ENCODE measurements around the gene ZNF157.
"Not testable (repeated sequence)": the region's sequence is repeated elsewhere in the genome, so short reads cannot be mapped to it uniquely, and the experiment has no call there.

The ZNF157 gene

DNA sequence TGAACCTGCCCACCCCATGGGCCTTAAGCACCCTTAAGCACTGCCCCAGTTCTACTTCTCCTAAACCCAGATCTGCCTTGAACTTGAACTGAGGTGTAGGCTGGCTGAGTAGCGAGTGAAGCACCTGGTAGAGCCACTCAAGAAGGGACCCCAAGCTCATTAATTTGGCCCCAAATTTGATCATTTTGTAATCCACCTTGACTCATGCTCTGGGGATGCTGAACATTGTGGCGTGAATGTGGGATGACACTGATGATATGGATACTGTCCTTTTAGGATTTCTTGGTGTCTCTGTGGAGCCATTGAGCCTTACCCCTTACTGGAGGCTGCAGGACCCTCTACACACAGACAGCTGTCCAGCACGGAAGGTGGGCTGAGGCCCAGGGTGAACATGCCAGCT, at the start of gene ZNF157:
ZNF157 (plus strand) TSS at position 301 of the 400 bp plus-strand sequence; CDS start at position 392, 91 bp downstream.
- no peak for DNase-seq

- no peak for DNase-seq
Measured at GRCh38 chrX:47321386-47321785, 49.0 kb upstream of the ZNF157 start.

DNA sequence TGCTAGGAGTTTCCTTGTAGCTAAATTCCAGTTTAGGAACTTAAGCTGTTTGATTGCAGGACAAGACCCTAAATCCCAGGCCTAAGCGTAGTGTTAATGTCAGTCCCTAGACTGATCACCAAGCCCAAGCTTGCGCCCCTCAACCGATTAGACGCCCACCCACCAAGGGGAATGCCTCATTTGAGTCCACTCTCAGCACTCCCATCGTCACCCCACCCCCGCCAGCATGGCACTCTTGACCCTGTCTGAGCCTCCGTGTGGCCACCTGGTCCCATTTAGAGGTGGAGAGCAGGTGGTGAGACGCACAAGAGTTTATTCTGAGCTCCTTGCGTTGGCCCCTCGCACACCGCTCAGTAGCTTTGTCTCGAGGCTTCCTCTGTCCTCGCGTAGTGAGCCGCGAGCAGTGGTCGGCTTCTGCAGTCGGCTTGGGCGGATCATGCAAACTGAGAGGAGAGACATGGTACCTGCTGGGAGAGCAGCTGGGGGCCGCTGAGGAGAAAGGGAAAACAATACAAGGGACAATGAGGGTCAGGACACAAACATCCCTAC, 48.5 kb upstream of the ZNF157 start:
- no peak for DNase-seq

DNA sequence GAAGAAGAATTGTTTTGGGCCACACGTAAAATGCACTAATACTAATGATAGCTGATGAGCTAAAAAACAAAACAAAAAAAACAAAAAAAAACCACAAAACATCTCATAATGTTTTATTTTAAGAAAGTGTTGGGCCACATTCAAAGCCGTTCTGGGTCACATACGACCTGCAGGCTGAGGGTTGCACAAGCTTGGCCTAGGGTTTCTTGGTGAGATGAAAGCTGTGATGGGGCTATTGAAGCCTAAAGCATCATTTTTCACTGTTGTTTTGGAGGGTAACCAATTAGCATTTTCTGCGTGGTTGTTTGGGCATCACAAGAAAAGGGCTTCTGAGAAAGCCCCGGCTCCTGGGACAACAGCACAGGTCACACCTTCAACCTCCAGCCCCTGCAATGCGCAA, 42.5 kb upstream of the ZNF157 start:
- no peak for DNase-seq

DNA sequence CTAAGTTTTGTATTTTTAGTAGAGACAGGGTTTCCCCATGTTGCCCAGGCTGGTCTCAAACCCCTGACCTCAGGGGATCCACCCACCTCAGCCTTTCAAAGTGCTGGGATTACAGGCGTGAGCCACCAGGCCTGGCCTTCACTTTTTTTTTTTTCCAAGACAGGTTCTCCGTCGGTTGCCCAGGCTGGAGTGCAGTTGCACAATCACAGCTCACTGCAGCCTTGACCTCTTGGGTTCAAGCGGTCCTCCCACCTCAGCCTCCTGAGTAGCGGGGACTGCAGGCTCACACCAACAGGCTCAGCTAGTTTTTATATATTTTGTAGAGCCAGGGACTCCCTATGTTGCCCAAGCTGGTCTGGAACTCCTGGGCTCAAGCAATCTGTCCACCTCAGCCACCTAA, 37.6 kb upstream of the ZNF157 start:
- not testable (repeated sequence) for DNase-seq

GRCh38 chrX:47351706-47352105, 18.7 kb upstream of the ZNF157 start:
- DNase-seq: no peak

GRCh38 chrX:47358387-47359065, 11.9 kb upstream of the ZNF157 start:
- no peak for DNase-seq

DNA sequence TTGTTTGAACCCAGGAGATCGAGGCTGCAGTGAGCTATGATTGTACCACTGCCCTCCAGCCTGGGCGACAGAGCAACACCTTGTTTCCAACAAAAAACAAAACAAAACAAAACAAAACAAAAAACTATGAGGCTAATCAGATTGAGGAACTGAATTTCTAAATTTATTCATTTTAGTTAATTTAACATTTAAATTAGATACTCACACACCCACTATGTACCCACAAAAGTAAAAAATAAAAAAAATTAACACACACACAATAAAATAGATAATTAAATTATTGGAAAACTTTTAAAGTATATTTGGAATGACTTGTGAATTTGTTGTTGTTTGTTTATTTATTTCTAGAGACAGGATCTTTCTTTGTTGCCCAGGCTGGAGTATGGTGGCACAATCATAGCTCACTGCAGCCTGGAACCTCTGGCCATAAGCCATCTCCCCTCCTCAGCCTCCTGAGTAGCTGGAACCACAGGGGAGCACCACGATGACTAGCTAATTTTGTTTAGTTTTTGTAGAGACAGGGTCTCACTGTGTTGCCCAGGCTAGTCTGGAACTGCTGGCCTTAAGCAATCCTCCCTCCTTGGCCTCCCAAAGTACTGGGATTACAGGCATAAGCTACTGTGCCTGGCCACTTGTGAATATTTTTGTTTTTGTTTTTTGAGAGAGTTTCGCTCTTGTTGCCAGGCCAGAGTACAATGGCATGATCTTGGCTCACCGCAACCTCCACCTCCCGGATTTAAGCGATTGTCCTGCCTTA, 9.8 kb upstream of the ZNF157 start:
- no peak for DNase-seq

- DNase-seq: peak; percentile 87
Measured at GRCh38 chrX:47361538-47362511, 8.6 kb upstream of the ZNF157 start.

GRCh38 chrX:47366041-47366722, 4.2 kb upstream of the ZNF157 start:
- DNase-seq: peak; percentile 90

DNA sequence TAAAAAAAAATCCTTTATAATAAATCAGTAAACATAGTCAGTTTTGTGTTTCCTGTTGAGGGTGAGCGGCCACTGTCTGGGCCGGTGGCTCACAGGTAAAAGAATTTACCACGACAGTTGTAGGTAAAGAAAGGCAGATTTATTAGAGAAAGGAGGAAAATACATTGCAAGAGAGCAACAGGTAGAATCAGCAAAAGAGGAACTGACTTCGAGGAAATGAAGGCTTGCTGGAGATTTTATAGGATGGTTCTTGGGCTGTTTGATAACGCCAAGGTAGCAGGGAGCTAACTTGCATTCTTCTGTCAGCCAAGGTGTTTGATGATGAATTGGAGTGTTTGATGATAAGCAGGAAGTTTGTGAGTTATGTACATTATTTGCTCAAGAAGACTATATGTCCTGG, 2.8 kb downstream of the ZNF157 start:
- DNase-seq: no peak

- no peak for DNase-seq
Measured at GRCh38 chrX:47380268-47380667, 9.9 kb downstream of the ZNF157 start.

GRCh38 chrX:47380837-47381236, 10.5 kb downstream of the ZNF157 start:
- DNase-seq: not testable (repeated sequence)

DNA sequence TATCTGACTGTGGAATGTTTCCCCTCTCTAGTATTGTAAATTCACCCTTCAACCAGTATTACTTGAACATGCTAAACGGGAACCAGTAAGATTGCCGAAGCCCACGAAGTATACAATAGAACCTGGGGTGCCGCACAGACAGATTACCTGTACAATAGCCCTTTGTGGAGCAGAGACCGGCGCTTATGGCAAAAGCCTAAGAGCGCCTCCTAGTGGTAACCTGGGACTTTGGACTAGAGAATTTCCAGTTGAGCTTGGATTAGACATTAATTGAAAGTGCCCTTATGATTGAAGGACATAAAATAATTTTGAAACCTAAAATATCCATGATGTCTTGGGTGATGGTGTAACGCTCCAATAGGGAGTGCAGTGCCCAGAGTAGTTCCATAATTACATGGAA, 14.1 kb downstream of the ZNF157 start:
- peak; percentile 77 for DNase-seq

DNA sequence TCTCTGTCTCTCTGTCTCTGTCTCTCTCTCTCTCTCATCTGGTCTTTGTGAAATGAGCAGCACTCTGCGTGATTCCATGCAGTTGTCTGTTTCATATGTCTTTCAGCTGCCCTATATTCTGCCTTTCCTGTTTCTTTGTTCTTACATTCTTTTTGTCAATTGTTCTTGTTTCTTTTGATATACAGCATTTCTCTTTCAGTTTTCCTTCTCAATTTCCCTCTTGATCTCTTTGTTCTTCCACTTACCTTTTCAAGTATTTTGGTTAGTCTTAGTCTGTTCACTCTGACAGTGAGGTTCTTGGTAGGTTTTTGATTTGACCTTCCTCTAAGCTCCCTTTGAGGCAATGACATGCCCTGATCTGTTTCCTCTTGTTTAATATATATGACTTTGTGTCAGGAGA, 20.4 kb downstream of the ZNF157 start:
- no peak for DNase-seq

GRCh38 chrX:47413179-47413594, 42.8 kb downstream of the ZNF157 start:
- no peak for DNase-seq

DNA sequence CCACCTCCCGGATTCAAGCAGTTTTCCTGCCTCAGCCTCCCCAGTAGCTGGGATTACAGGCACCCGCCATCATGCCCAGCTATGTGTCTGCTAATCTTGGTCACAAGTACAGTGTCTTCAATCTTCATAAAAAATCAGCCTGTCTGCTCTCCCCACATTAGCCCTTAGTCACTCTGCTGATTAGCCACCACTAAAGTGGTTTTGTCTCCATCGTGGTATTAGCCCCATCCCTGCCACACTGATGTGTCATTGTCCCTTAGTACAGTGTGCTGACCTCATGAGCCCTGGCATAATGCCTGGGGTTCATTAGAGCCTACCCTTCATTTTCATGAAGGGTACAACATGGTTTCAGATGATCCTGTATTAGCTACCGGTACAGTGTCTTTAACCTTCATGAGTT, 49.9 kb downstream of the ZNF157 start:
- DNase-seq: no peak

- DNase-seq: no peak
Measured at GRCh38 chrX:47420962-47421361, 50.6 kb downstream of the ZNF157 start.

DNA sequence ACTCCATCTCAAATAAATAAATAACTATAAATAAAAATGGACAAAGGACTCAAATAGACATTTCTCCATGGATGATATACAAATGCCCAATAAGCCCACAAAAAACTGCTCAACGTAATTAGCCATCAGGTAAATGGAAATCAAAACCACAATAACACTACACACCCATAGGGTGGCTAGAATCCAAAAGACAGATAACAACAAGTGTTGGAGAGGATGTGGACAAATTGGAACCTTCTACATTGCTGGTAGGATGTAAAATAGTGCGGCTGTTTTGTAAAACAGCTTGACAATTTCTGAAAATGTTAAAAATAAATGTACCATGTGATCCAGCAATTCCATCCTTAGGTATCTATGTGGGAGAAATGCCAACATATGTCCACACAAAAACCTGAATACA, 52.1 kb downstream of the ZNF157 start:
- DNase-seq: no peak

- DNase-seq: no peak
Measured at GRCh38 chrX:47430925-47431324, 60.5 kb downstream of the ZNF157 start.

GRCh38 chrX:47446431-47446830, 76.1 kb downstream of the ZNF157 start:
- DNase-seq: no peak

DNA sequence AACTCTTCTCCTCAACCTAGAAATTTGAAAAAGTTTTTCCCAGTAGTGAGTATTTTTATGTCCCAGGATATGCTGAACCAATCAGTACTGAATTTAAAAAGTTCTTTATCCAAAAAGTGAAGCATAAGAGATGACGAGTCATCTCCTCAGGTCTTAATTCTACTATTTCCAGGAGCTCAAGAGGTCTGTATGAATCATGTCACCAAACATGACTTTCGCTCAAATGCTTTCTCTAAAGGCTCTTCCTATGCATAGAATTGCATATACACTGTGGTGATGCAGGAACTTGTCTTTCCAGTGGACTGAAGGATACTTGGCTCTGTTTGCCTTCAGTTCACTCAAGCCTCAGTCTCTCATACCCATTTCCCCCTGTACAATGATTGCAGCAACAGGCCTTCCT, 76.6 kb downstream of the ZNF157 start:
- no peak for DNase-seq
